ENCODE results near the gene NEK10.
"Not testable (repeated sequence)": the region's sequence is repeated elsewhere in the genome, so short reads cannot be mapped to it uniquely, and the experiment has no call there.

The NEK10 gene

DNA sequence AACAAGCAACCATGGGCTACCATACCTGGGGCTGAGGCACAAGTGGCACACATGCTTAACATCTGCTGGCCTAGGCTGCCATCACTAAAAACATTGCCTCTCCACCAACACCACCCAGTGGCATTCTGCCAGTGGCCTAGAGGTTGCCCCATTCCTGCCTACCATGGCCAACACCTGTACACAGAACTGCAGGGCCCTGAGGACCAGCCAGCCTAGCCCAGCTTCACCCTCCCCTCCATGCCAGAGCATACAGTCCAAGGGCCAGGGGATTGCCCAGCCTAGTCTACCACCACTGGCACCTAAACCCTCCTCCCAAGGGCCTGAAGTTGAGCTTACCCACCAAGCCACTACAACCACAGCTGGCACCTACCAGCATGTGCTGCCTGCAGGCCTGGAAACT is 35.3 kb downstream of the NEK10 start:
- no peaks in the 10 kb centered on the region for H3K9me3 ChIP-seq (ENCODE audit: control insufficient read depth, low read length)
- no peaks in the 10 kb centered on the region for H3K27me3 ChIP-seq (replicated peaks; ENCODE audit: control insufficient read depth, insufficient read depth, low read length, poor library complexity, severe bottlenecking)
- H3K36me3 ChIP-seq (ENCODE audit: control insufficient read depth, insufficient read depth, low read length) = no peaks in the 10 kb centered on the region
- DNase-seq = no peak
- no peak overlapping the region for H3K4me3 ChIP-seq (ENCODE audit: insufficient read depth, low read depth, low read length, poor library complexity, severe bottlenecking)
- no peak overlapping the region for H3K27ac ChIP-seq (ENCODE audit: insufficient read depth, low read length, poor library complexity, severe bottlenecking)
- no peaks in the 10 kb centered on the region for H3K4me1 ChIP-seq (ENCODE audit: control insufficient read depth, insufficient read depth, low read length, poor library complexity, severe bottlenecking)

DNA sequence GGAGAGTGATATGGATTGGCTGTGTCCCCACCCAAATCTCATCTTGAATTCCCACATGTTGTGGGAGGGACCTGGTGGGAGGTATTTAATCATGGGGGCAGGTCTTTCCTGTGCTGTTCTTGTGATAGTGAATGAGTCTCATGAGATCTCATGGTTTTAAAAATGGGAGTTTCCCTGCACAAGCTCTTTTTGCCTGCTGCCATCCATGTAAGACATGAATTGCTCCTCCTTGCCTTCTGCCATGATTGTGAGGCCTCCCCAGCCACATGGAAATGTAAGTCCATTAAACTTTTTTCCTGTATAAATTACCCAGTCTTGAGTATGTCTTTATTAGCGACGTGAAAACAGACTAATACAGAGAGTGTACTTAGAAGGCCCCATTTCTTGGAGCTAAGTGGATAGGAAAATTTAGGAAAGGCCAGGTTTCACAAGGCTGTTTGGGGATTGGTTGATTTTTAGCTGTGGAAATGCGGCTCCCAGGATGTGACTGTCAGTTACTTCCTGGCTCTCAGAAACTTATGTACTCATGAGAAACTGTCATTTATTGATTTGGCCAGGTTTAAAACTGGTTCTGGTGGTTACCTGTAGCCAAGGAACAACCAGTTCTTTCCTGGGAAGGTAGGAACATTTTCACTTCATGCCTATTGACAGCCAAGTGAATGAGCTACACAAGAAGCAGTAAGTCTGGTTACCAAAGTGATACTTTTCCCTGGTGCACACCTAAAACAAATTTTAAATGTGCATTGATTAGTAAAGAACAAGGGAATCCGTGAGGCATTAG is 40.0 kb downstream of the NEK10 start:
- H3K4me1 ChIP-seq (ENCODE audit: control insufficient read depth, insufficient read depth, low read length, poor library complexity, severe bottlenecking); H3K27ac ChIP-seq (ENCODE audit: insufficient read depth, low read length, poor library complexity, severe bottlenecking); DNase-seq; H3K36me3 ChIP-seq (ENCODE audit: control insufficient read depth, insufficient read depth, low read length); H3K27me3 ChIP-seq (replicated peaks; ENCODE audit: control insufficient read depth, insufficient read depth, low read length, poor library complexity, severe bottlenecking); H3K4me3 ChIP-seq (ENCODE audit: insufficient read depth, low read depth, low read length, poor library complexity, severe bottlenecking); H3K9me3 ChIP-seq (ENCODE audit: control insufficient read depth, low read length): not testable (repeated sequence)

DNA sequence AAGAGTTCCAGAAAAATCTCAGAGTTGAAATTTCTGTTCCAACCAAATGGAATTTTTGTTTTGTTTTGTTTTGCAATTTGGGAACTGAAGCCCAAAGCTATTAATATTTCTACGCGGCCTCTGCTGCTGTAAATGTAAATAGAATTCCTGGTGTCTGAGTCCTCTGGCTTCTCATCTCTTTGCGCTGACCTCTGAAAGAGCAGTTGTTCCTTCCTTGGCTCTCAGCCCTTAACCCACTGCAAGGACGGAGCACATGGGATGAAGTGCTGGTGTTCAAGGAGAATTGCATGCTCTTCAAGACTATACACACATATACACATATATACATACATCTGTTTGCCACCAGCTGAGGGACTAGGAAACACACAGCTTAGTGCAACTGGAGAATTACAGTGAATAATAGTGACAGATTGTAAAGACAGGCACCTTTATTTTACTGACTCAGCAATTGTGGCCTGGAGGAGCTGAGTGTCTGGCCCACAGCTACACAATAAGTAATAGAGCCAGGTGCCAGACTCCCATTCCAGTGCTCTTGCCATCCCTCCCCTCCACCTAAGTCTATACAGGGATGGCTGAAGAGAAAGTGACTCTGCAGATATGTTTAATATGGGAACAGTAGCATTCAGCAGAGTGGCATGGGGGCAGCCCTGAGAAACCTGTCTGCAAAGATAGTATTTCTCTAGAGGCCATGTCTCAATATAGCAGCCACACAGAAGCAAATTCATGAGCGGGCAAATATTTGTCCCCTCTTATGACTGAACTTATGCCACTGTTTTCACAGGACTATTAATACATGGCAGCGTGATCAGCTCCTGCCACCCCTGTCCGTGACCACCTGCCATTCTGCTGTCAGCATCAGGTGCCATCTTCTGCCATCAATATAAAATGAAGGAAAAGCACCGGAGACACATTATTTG is 42.3 kb downstream of the NEK10 start:
- DNase-seq = no peak
- Histone ChIP-seq H3K27ac (ENCODE audit: insufficient read depth, low read length, poor library complexity, severe bottlenecking) (no peak overlapping the region), H3K4me3 (ENCODE audit: insufficient read depth, low read depth, low read length, poor library complexity, severe bottlenecking) (no peak overlapping the region), H3K9me3 (ENCODE audit: control insufficient read depth, low read length) (no peaks in the 10 kb centered on the region), H3K27me3 (replicated peaks; ENCODE audit: control insufficient read depth, insufficient read depth, low read length, poor library complexity, severe bottlenecking) (no peaks in the 10 kb centered on the region), H3K36me3 (ENCODE audit: control insufficient read depth, insufficient read depth, low read length) (no peaks in the 10 kb centered on the region), H3K4me1 (ENCODE audit: control insufficient read depth, insufficient read depth, low read length, poor library complexity, severe bottlenecking) (no peaks in the 10 kb centered on the region)

DNA sequence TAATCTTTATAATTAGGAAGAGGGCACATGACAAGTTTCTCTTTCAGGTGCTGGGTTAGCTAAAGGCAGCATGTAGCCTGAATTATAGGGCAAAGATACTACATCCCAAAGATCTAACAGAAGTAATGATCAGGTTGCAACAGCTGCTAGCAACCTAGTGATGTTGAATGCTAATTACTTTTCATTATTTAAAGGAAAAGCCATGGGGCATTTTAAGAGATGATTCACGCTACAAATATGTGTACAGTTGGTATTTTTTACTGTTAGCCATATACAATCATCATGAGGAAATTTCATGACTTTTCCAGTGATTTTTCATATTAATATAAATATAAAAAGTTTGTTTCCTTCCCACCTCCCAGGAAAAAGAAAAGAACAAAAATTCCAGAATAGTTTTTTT is 43.0 kb downstream of the NEK10 start:
- Histone ChIP-seq H3K36me3 (ENCODE audit: control insufficient read depth, insufficient read depth, low read length) (no peaks in the 10 kb centered on the region), H3K4me1 (ENCODE audit: control insufficient read depth, insufficient read depth, low read length, poor library complexity, severe bottlenecking) (no peaks in the 10 kb centered on the region), H3K27me3 (replicated peaks; ENCODE audit: control insufficient read depth, insufficient read depth, low read length, poor library complexity, severe bottlenecking) (no peaks in the 10 kb centered on the region), H3K27ac (ENCODE audit: insufficient read depth, low read length, poor library complexity, severe bottlenecking) (no peak overlapping the region), H3K9me3 (ENCODE audit: control insufficient read depth, low read length) (no peaks in the 10 kb centered on the region), H3K4me3 (ENCODE audit: insufficient read depth, low read depth, low read length, poor library complexity, severe bottlenecking) (no peak overlapping the region)
- no peak for DNase-seq

DNA sequence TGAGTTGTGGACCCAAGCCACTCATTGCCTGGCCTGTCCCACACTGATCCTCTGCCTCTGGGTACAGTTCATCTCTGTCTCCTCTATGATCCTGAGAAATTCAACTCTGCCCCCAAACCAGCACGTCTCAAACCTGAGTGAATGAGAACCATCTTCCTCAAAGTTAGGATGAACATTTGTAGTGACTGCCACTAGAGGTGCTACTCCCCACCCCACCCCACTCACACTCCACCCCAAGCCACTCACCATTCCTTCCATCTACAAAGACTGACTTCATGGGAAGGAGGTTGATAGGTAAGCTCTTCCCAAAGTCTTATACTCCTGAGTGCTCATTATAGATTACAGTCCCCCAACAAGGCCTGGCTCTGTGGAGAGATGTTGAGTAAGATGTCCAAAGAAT is 43.8 kb downstream of the NEK10 start:
- Histone ChIP-seq H3K36me3 (ENCODE audit: control insufficient read depth, insufficient read depth, low read length) (no peaks in the 10 kb centered on the region), H3K4me1 (ENCODE audit: control insufficient read depth, insufficient read depth, low read length, poor library complexity, severe bottlenecking) (no peaks in the 10 kb centered on the region), H3K9me3 (ENCODE audit: control insufficient read depth, low read length) (no peaks in the 10 kb centered on the region), H3K4me3 (ENCODE audit: insufficient read depth, low read depth, low read length, poor library complexity, severe bottlenecking) (no peak overlapping the region), H3K27ac (ENCODE audit: insufficient read depth, low read length, poor library complexity, severe bottlenecking) (no peak overlapping the region), H3K27me3 (replicated peaks; ENCODE audit: control insufficient read depth, insufficient read depth, low read length, poor library complexity, severe bottlenecking) (no peaks in the 10 kb centered on the region)
- DNase-seq = no peak

DNA sequence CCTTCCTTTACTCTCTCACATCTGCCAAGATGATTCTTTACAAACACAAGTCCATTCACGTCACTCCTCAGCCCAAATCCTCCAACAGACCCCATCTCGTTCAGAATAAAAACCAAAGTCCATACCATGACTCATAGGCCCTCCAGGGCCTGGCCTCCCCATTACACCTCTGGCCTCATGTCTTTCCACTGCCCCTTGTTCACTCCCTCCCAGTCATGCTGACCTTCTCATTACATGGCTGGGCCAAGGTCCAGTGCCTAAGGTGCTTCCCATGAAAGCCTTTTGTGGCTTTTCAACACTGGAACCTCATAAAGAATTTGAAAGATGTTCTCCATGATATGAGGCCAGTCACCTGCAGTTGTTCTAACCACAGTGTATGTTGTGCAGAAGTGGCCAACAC is 44.5 kb downstream of the NEK10 start:
- H3K4me3 ChIP-seq (ENCODE audit: insufficient read depth, low read depth, low read length, poor library complexity, severe bottlenecking) = no peak overlapping the region
- no peak overlapping the region for H3K27ac ChIP-seq (ENCODE audit: insufficient read depth, low read length, poor library complexity, severe bottlenecking)
- H3K9me3 ChIP-seq (ENCODE audit: control insufficient read depth, low read length) = no peaks in the 10 kb centered on the region
- no peak for DNase-seq
- H3K27me3 ChIP-seq (replicated peaks; ENCODE audit: control insufficient read depth, insufficient read depth, low read length, poor library complexity, severe bottlenecking) = no peaks in the 10 kb centered on the region
- no peaks in the 10 kb centered on the region for H3K36me3 ChIP-seq (ENCODE audit: control insufficient read depth, insufficient read depth, low read length)
- no peaks in the 10 kb centered on the region for H3K4me1 ChIP-seq (ENCODE audit: control insufficient read depth, insufficient read depth, low read length, poor library complexity, severe bottlenecking)

DNA sequence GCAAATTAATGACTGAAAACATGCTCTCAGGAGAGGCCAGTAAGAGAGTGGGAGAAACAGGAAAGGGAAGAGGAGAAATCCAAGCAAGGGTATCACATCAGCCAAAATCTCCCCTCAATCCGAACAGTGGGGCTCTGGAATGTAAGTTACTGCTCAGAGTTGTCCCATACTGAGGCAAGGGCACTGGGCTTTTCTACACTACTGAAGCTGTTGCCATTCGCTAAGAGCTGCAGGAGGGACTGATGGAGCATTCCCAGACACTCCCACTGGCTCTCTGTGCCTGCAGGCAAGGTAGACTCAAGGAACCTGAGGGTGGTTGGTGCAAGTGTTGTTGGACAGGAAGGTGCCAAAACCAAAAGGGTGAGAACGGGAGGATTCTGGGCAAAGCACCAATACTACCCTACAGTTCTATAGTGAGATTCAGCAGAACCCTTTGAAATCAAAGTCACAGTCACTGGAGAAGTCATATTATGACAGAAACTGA is 46.1 kb downstream of the NEK10 start:
- Histone ChIP-seq H3K27ac (ENCODE audit: insufficient read depth, low read length, poor library complexity, severe bottlenecking) (no peak overlapping the region), H3K4me3 (ENCODE audit: insufficient read depth, low read depth, low read length, poor library complexity, severe bottlenecking) (no peak overlapping the region), H3K36me3 (ENCODE audit: control insufficient read depth, insufficient read depth, low read length) (no peaks in the 10 kb centered on the region), H3K4me1 (ENCODE audit: control insufficient read depth, insufficient read depth, low read length, poor library complexity, severe bottlenecking) (no peaks in the 10 kb centered on the region), H3K27me3 (replicated peaks; ENCODE audit: control insufficient read depth, insufficient read depth, low read length, poor library complexity, severe bottlenecking) (no peaks in the 10 kb centered on the region), H3K9me3 (ENCODE audit: control insufficient read depth, low read length) (no peaks in the 10 kb centered on the region)
- DNase-seq = no peak

DNA sequence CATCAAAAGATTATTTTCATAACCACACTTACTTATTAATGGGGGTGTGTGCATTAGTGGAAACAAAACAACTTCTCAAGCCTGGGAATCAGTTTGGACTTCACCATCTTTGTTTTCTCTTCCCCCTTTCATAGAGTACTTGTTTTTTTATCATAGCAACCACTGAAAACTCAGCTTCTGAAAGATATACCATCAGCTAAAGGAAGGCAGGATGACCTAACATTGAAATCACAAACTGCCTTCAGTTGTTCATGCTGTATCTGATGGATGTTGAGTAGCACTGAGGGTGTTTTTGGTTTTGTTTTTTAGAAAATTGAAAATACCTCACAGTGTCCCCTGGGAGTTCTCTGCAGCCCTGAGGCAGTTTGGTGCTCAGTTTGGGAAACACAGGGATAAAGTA is 46.5 kb downstream of the NEK10 start:
- DNase-seq = no peak
- H3K36me3 ChIP-seq (ENCODE audit: control insufficient read depth, insufficient read depth, low read length) = no peaks in the 10 kb centered on the region
- H3K9me3 ChIP-seq (ENCODE audit: control insufficient read depth, low read length) = no peaks in the 10 kb centered on the region
- no peaks in the 10 kb centered on the region for H3K4me1 ChIP-seq (ENCODE audit: control insufficient read depth, insufficient read depth, low read length, poor library complexity, severe bottlenecking)
- no peak overlapping the region for H3K27ac ChIP-seq (ENCODE audit: insufficient read depth, low read length, poor library complexity, severe bottlenecking)
- no peaks in the 10 kb centered on the region for H3K27me3 ChIP-seq (replicated peaks; ENCODE audit: control insufficient read depth, insufficient read depth, low read length, poor library complexity, severe bottlenecking)
- H3K4me3 ChIP-seq (ENCODE audit: insufficient read depth, low read depth, low read length, poor library complexity, severe bottlenecking) = no peak overlapping the region

DNA sequence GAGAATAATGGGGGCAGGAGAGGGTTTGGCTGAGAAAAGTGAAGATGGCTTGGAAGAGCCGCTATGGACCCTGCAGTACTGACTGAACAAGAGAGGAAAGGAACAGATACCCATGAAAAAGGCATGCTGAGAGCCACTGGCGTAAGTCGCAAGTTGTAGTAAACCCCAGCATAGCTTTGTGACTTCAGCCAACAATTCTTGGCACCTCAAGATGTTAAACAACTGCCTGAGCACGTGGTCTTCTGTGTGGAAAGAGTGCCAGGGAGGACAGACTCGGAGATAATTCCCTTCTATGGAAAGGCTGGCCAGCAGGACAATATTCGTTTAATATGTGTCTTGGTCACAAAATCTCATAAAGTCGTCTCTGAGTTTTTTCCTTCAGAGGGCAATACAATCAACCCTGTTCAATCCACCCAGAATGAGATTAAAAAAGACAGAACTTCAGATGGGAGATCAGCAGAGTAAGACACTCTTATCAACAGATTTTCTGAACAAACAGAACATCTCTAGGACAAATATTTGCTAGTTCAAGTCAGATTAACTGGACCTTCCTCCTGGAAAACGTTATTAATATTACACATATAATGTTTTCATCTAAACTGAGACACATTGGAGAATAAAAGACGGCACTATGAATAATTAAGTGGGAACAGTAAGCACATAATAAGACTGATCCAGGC is 49.2 kb downstream of the NEK10 start:
- Histone ChIP-seq H3K27me3 (replicated peaks; ENCODE audit: control insufficient read depth, insufficient read depth, low read length, poor library complexity, severe bottlenecking) (no peaks in the 10 kb centered on the region), H3K4me3 (ENCODE audit: insufficient read depth, low read depth, low read length, poor library complexity, severe bottlenecking) (no peak overlapping the region), H3K4me1 (ENCODE audit: control insufficient read depth, insufficient read depth, low read length, poor library complexity, severe bottlenecking) (no peaks in the 10 kb centered on the region), H3K27ac (ENCODE audit: insufficient read depth, low read length, poor library complexity, severe bottlenecking) (no peak overlapping the region), H3K9me3 (ENCODE audit: control insufficient read depth, low read length) (no peaks in the 10 kb centered on the region), H3K36me3 (ENCODE audit: control insufficient read depth, insufficient read depth, low read length) (no peaks in the 10 kb centered on the region)
- DNase-seq = no peak
